GM21515 (cell line): Measurements from ENCODE around the gene CCDC127.
"Not testable (repeated sequence)": the region's sequence is repeated elsewhere in the genome, so short reads cannot be mapped to it uniquely, and the experiment has no call there.

Experiments used
- ATAC-seq: cut with Tn5 transposase; IDR thresholded peaks from one replicate; pipeline ENCODE4 v1.9.1; 2021; ENCODE audit not compliant: unreplicated experiment

CCDC127 gene

DNA sequence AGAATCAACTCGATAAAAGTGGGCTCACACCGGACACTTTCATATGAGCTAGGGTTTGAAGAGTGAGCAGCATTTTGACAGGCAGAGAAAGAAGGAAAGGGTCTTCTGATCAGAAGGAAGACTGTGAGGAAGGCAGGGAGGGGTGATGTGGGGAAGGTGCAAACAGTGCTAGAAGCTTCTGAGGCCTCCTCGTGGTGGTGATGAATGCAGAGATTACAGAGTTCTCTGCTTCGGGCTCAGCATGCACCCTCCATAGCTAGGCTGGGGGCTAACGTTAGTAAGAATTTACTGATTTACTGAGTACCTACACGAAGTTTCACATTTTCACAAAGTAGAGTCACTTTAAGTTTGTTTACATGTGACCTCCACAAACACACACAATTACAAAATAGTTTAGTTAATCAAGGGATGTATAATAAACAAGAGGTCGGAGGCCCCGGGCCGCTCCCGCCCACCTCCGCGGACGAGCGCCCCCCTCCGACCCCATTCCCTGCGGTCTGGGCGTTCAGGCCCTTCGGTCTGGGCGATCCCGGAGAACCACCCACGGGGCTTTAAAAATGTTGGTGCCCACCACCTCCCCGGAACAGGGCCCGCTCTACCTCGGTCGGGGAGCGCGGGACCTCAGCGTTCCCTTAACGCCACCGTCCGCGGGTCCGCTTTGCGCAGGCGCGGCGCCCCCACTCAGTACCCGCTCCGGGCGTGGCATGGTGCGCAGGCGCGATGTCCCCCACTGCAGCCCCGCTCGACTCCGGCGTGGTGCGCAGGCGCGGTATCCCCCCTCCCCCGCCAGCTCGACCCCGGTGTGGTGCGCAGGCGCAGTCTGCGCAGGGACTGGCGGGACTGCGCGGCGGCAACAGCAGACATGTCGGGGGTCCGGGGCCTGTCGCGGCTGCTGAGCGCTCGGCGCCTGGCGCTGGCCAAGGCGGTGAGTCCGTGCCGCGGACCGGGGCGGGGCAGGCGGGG, at the start of gene CCDC127, which contains the start of gene SDHA:
Gene CCDC127, minus strand, starts transcription at position 660 of the 963 bp plus-strand sequence. CDS start 1,304 bp downstream, outside the sequence.
Gene SDHA, plus strand, starts transcription at position 827 of the 963 bp plus-strand sequence. Its CDS starts 36 bp downstream, at position 863.
- peak; percentile 72 for ATAC-seq

DNA sequence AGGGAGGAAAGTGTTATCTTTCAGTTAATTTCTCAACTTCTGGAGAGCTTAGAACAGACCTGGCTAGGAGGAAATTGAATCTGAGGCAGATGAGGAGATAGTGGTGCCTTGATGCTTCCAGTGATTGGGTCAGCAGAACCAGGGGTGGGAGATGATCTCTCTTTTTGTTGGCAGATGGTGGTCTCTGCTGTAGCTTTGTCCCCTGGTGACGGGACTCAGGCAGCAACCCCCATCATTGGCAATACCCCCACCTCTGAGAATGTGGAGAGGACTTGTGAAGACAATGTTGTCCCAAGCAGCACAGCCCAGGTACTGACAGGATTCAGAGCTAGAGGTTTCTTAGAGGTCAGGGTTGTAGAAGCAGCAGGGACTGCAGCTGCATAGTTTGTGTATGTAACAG, 49.8 kb upstream of the CCDC127 start:
- no peak for ATAC-seq

GRCh38 chr5:266311-267026, 48.5 kb upstream of the CCDC127 start:
- ATAC-seq = not testable (repeated sequence)

DNA sequence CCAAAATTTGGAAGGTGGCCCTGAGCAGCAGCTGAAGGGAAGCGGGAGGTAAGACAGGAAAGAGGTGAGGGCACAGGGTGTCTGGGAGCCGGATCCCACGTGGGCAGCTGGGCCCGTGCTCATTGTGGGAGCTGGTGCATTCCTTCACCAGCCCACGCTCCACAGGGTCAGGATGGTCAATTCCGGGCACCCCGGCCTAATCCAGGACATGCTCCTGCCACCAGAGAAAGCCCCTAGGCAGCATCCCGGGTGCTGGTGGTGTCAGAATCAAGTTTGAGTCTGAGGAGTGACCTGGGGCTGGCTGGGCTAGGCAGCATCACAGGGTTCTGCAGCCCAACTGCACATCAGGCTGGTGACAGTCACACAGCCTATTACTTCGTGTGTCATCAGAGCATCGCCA, 46.4 kb upstream of the CCDC127 start:
- ATAC-seq = no peak

DNA sequence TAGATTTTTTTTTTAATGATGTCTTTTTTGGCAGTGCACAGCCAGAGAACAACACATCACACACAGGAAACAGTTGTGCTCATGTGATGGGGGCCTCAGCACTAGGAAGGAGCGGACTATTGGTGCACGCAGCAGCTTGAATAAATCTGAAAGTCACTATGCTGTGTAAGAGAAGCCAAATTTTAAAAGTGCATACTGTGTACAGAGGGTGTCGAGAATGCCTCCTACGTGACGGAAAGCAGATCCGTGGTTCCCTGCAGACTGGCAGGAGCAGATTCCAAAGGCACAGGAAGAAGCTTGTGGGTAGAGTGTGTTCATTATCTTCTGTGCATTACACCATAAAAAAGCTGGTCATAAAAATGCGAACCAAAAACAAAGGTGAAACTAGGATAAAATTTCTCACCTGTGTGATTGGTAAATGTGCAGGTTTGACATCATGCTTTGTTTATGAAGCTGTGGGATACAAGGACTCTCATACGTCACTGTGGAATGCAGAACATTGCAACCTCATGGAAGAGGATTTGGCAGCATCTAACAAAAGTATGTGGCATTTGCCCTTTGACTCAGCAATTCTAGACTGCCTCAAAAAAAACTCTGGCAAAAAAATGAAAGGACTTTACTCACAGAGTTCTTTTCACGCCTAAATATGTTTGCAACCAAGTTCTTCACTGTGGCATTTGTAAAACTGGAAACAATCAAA, 45.5 kb upstream of the CCDC127 start:
- not testable (repeated sequence) for ATAC-seq

DNA sequence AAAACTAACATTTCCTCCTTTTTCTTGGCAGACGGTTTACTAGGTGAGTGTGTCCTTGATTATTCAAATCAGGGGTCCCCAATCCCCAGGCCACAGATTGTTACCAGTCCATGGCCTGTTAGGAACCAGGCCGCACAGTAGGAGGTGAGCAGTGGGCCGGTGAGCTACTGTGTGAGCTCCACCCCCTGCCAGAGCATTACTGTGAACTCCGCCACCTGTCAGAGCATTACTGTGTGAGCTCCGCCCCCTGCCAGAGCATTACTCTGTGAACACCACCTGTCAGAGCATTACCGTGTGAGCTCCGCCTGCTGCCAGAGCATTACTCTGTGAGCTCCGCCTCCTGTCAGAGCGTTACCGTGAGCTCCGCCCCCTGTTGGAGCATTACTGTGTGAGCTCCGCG, 39.2 kb upstream of the CCDC127 start:
- no peak for ATAC-seq

DNA sequence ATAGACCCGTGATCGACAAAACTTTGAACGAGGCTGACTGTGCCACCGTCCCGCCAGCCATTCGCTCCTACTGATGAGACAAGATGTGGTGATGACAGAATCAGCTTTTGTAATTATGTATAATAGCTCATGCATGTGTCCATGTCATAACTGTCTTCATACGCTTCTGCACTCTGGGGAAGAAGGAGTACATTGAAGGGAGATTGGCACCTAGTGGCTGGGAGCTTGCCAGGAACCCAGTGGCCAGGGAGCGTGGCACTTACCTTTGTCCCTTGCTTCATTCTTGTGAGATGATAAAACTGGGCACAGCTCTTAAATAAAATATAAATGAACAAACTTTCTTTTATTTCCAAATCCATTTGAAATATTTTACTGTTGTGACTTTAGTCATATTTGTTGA, 38.4 kb upstream of the CCDC127 start:
- not testable (repeated sequence) for ATAC-seq

DNA sequence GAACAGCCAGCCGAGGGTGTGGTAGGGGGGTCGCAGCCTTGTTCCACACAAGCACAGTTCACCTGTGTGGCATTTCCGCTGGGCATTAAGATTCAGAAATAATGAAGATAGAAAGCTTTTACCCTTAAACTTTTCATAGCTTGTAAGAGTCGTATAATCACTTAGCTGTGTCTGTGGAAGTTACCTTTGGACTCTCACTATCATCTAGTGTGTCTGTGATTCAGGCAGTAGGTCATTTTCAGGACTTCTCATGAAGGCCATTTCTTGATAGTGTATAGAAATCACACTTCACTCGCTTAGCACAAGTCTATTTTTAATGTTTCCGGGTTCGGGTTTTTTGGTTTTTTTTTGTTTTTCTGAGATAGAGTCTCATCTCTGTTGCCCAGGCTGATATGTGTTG, 37.2 kb upstream of the CCDC127 start:
- ATAC-seq = not testable (repeated sequence)

DNA sequence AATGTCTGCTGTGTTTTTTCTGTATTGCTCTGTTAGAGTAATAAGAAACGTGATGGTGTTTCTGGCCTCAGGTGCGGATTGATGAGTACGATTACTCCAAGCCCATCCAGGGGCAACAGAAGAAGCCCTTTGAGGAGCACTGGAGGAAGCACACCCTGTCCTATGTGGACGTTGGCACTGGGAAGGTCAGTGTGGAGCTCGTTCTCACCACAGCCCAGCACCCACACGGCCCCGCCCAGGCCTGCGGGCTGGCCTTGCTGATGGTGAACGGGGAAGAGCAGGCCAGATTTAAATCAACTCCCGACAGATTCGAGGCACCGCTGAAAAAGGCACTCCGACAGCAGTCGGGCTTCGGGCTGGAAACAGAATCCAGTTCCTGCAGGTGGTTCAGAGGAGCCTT, 36.4 kb upstream of the CCDC127 start:
- not testable (repeated sequence) for ATAC-seq

DNA sequence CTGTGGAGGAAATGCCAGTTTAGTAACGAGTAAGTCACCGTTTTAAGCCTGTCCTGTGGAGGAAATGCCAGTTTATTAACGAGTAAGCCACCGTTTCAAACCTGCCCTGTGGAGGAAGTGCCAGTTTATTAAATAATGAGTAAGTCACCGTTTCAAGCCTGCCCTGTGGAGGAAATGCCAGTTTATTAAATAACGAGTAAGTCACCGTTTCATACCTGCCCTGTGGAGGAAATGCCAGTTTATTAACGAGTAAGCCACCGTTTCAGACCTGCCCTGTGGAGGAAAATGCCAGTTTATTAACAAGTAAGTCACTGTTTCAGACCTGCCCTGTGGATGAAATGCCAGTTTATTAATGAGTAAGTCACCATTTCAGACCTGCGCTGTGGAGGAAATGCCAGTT, 34.6 kb upstream of the CCDC127 start:
- no peak for ATAC-seq

DNA sequence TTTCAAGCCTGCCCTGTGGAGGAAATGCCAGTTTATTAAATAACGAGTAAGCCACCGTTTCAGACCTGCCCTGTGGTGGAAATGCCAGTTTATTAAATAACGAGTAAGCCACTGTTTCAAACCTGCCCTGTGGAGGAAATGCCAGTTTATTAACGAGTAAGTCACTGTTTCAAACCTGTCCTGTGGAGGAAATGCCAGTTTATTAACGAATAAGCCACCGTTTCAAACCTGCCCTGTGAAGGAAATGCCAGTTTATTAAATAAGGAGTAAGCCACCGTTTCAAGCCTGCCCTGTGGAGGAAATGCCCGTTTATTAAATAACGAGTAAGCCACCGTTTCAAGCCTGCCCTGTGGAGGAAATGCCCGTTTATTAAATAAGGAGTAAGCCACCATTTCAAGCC, 34.0 kb upstream of the CCDC127 start:
- ATAC-seq = not testable (repeated sequence)

DNA sequence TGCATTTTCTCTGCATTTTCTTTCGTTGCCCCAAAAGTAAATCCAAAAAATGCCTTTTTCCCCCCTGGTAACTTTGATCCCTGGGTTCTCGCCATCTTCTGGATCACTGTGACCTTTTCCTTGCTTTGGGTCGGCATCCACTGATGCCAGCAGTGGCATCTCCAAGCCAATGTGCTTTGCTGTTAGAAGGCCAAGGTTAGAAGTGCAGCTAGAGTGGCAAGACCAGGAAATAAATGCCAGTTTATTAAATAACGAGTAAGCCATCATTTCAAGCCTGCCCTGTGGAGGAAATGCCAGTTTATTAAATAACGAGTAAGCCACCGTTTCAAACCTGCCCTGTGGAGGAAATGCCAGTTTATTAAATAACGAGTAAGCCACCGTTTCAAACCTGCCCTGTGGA, 33.6 kb upstream of the CCDC127 start:
- not testable (repeated sequence) for ATAC-seq

DNA sequence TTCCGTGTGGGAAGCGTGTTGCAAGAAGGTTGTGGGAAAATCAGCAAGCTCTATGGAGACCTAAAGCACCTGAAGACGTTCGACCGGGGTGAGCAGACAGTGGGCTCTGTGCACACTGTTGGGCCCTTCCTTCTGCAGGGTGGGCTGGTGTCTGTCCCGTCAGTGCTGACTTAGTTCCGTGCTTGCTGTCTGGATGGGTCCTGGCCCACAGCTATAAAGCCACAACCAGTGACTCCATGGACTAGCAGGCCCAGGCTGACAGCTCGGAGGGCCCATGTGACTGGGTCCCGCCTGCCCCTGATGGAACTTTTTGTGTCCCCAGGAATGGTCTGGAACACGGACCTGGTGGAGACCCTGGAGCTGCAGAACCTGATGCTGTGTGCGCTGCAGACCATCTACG, 33.1 kb upstream of the CCDC127 start:
- ATAC-seq = not testable (repeated sequence)

DNA sequence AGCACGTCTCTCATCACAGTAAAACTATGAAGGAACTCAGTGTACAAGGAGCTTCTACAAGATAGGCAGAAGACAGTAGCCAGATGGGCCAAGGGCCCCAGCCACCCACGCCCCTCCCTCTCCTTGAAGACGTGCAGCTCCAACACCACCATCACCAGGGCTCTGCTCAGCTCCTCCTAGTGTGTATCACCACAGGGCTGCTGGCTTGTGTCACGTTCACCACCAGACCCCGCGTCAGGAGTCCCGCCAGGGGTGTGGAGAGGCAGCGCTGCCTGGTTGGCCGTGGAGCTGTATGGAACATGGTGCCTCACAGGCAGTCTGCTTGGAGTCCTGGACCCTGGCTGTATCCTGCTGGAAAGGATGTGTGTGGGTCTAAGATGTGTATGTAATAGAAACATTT, 32.4 kb upstream of the CCDC127 start:
- ATAC-seq = not testable (repeated sequence)

DNA sequence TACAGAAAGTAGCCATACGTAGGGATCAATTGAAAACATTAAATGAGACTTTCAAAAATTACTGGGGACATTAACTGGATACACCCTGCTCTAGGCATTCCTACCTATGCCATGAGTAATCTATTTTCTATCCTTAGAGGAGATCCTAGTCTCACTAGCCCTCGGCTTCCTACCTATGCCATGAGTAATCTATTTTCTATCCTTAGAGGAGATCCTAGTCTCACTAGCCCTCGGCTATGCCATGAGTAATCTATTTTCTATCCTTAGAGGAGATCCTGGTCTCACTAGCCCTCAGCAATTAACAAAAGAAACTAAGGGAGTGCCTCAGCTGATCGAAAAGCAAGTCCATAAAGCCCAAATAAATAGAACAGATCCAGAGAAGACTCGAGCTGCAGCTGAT, 27.8 kb upstream of the CCDC127 start:
- ATAC-seq = not testable (repeated sequence)

GRCh38 chr5:243683-244367, 25.9 kb upstream of the CCDC127 start:
- not testable (repeated sequence) for ATAC-seq

DNA sequence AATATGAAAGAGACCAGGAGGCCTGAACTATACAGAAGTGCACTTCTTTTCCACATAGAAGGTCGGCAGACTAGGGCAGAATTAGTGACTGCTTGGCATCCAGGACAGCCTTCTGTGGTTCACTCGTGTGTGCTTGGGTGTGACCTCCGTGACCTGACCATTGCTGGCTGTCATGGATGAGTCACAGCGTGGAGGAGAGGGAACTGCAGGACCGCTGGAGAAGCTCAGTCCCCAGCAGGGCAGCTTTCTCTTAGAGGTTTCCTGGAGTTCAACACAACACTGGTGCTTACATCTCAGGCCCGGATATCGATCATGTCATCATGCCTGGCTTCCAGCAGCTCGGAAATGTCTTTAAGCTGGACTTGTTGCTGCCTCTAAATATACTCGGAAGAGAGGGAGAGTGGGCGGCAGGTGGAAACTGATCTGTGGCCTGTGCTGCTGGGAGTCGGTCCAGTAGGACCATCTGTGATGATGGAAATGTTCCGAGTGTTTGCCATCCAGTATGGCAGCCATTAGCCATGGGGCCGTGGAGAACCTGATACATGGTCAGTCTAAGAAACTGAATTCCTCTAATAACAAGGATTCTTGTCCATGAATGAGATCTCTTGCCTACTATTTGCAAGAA, 23.2 kb upstream of the CCDC127 start:
- ATAC-seq = not testable (repeated sequence)

- not testable (repeated sequence) for ATAC-seq
These were observed 22.6 kb upstream of the CCDC127 start for GRCh38 chr5:240550-240949.

DNA sequence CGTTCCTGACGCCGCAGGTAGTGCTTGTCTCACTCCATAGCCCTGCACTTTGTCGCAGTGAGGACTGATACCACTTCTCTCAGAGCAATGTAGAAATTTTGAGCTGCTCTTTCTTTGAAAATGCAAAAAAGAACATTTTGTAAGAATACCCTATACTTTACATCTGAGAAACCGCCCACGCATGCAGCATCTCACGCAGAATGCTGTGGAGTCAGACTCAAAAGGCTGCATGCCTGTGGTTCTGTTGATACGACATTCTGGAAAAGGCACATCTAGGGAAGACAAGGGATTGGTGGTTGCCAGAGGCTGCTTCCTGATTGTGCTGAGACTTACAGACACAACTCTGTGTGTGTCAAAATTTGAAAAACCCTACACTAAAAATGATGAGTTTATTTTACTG, 20.0 kb upstream of the CCDC127 start:
- ATAC-seq = not testable (repeated sequence)

- not testable (repeated sequence) for ATAC-seq
These were observed 17.6 kb upstream of the CCDC127 start for GRCh38 chr5:235527-235926.
